Prostate gland (tissue), 2 donors: ENCODE results near the gene ERCC4.

Experiments used
- POLR2A ChIP-seq: fragments of 450-650 bp; IDR thresholded peaks from one replicate; pipeline ENCODE4 v1.6.1; 2016; ENCODE audit warnings: antibody characterized with exemption, mild to moderate bottlenecking
- POLR2AphosphoS5 ChIP-seq: sonication (generic); formaldehyde crosslinking; IDR thresholded peaks from one replicate; pipeline ENCODE4 v1.6.1; 2017; ENCODE audit warnings: antibody characterized with exemption
- TF ChIP-seq, protein P1 (sequence below), 4 experiments: fragments of 200-600 bp in 2 of 4; fragments of 450-650 bp in 2 of 4; sonication (generic) in 2 of 4; IDR thresholded peaks; 1 replicate in 3 of 4; 2 replicates in 1 of 4; pipeline ENCODE4 v1.5.1; 2016 to 2019; ENCODE audit warnings: antibody characterized with exemption in 4 of 4, mild to moderate bottlenecking in 2 of 4, moderate library complexity in 2 of 4

DNA sequence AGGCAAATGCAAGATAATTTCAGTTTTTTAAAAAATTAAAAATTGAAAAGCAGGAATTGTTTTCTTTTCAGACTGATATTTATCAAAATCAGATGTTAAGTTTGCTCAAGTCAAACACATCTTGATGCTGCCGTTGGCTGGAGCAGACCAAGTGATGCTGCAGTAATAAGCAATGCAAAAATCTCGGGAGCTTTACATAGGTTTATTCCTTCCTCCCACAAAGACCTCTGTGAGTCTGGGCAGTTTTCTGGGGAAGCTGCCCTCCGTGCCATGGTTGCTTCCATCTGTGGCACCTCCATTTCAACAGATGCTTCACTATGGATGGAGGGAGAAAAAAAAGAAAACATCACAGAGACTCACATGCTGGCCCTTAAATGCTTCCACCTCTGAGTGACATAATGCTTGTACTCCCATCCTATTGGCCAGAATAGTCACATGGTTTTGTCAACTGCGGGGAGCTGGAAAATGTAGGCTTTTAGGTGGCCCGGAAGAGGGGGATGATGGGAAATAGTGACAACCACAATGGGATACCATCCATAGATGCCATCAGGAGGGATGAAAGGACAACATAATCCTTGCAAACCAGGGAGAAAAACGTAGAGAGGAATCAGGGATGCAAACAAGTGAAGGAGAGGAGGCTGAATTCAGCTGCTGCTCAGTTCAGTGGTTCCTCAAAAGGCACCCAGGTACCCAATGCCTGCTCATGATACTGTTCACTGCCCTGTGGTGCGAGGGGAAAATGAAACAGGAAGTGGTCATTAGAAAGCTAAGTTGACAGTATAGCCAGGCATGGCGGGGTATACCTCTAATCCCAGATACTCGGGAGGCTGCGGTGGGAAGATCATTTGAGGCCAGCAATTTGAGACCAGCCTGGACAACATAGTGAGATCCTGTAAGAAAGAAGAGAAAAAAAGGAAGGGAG, 13.5 kb upstream of the ERCC4 start:
- TF ChIP-seq, protein P1, sequence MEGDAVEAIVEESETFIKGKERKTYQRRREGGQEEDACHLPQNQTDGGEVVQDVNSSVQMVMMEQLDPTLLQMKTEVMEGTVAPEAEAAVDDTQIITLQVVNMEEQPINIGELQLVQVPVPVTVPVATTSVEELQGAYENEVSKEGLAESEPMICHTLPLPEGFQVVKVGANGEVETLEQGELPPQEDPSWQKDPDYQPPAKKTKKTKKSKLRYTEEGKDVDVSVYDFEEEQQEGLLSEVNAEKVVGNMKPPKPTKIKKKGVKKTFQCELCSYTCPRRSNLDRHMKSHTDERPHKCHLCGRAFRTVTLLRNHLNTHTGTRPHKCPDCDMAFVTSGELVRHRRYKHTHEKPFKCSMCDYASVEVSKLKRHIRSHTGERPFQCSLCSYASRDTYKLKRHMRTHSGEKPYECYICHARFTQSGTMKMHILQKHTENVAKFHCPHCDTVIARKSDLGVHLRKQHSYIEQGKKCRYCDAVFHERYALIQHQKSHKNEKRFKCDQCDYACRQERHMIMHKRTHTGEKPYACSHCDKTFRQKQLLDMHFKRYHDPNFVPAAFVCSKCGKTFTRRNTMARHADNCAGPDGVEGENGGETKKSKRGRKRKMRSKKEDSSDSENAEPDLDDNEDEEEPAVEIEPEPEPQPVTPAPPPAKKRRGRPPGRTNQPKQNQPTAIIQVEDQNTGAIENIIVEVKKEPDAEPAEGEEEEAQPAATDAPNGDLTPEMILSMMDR (IDR thresholded peaks at IDR 0.05): no peak
- TF ChIP-seq POLR2AphosphoS5 (no peak), POLR2A (no peak)
